ENCODE measurements around the gene SMAP1. TPM values are rescaled to one million over a fixed set of nuclear protein-coding genes. Genes with fewer than 3 reads are reported as not detected.

SMAP1 gene
- total RNA-seq, 1 donor, result 32.4 TPM

- no peak overlapping the region for H3K4me3 ChIP-seq (ENCODE audit: low read depth, low read length)
- DNase-seq (ENCODE audit: low read depth), result no peak
- TF ChIP-seq CTCF (IDR thresholded peaks at IDR 0.05; ENCODE audit: insufficient read depth, low read length), result no peak
Measured at GRCh38 chr6:70874181-70874913, 206.7 kb downstream of the SMAP1 start.

GRCh38 chr6:70879496-70879895 lies 211.8 kb downstream of the SMAP1 start:
- DNase-seq (ENCODE audit: low read depth), result no peak
- no peak for TF ChIP-seq CTCF (IDR thresholded peaks at IDR 0.05; ENCODE audit: insufficient read depth, low read length)
- no peak overlapping the region for H3K4me3 ChIP-seq (ENCODE audit: low read depth, low read length)

- no peak overlapping the region for H3K4me3 ChIP-seq (ENCODE audit: low read depth, low read length)
- peak; percentile 86 for TF ChIP-seq CTCF (IDR thresholded peaks at IDR 0.05; ENCODE audit: insufficient read depth, low read length)
- peak; percentile 58 for DNase-seq (ENCODE audit: low read depth)
Measured at GRCh38 chr6:70884074-70884983, 216.6 kb downstream of the SMAP1 start.

- no peak for DNase-seq (ENCODE audit: low read depth)
- H3K4me3 ChIP-seq (ENCODE audit: low read depth, low read length), result no peak overlapping the region
- TF ChIP-seq CTCF (IDR thresholded peaks at IDR 0.05; ENCODE audit: insufficient read depth, low read length), result no peak
Measured at GRCh38 chr6:70886071-70886470, 218.4 kb downstream of the SMAP1 start.

GRCh38 chr6:70886661-70887060 lies 219.0 kb downstream of the SMAP1 start:
- TF ChIP-seq CTCF (IDR thresholded peaks at IDR 0.05; ENCODE audit: insufficient read depth, low read length), result no peak

GRCh38 chr6:70889270-70889669 lies 221.6 kb downstream of the SMAP1 start:
- no peak for DNase-seq (ENCODE audit: low read depth)
- no peak overlapping the region for H3K4me3 ChIP-seq (ENCODE audit: low read depth, low read length)
- TF ChIP-seq CTCF (IDR thresholded peaks at IDR 0.05; ENCODE audit: insufficient read depth, low read length), result no peak

More at GRCh38 chr6:70886661-70887060, 219.0 kb downstream of the SMAP1 start:
- H3K4me3 ChIP-seq (ENCODE audit: low read depth, low read length), result no peak overlapping the region
- DNase-seq (ENCODE audit: low read depth), result no peak
